Stimulated activated CD8-positive, alpha-beta memory T cell treated with anti-CD3 and anti-CD28 coated beads, Interleukin-15, amount 100 ng/mL, for 4 hours (primary cell): ENCODE data around the gene SYNJ2.

Experiments
- DNase-seq, 2 donors: peaks; one replicate each; pipeline ENCODE4 v3.0.0-alpha.2; 2020; ENCODE audit warnings: low read depth in 2 of 2

SYNJ2 gene

GRCh38 chr6:158131926-158132325 is 150.3 kb downstream of the SYNJ2 start:
- DNase-seq, result no peak

GRCh38 chr6:158142789-158143188 is 161.1 kb downstream of the SYNJ2 start:
- DNase-seq, result no peak

GRCh38 chr6:158143700-158144099 is 162.0 kb downstream of the SYNJ2 start:
- no peak for DNase-seq
